ENCODE data around the gene USP24.

DNA sequence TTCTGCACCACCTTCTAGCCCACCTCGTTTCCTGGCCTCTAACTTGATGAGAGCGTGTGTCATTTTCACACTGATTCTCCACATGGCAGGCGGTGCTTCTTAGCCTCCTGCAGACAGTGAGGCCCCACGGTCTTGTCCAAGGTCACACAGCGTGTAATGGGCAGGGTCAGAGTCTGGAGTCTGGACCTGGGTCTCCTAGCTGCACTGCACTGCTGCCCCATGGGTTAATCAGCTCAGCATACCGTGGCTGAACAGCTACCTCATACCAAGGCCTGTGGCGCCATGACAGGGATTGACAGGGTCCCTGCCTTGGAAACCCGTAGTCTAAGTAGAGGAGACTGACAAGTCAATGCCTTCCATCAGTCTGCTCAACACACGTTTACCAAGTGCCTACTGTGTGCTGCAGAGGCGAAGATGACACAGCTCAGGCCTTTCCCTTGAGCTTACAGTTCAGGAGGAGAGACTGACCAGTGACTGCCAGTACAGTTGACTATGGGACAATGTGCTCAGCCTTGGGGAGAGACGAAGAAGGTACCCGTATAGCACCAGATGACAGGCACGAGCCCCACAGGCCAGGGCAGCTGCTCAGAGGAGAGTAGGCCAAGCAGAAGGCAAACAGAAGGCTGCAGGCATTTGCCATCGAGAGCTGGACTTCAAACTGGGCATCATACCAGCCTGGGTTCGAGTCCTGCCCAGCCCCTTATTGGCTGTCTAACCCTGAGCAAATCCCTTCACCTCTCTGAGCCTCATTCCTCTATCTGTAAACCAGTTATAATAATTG, 170.4 kb downstream of the USP24 start:
- TF ChIP-seq, protein P1, sequence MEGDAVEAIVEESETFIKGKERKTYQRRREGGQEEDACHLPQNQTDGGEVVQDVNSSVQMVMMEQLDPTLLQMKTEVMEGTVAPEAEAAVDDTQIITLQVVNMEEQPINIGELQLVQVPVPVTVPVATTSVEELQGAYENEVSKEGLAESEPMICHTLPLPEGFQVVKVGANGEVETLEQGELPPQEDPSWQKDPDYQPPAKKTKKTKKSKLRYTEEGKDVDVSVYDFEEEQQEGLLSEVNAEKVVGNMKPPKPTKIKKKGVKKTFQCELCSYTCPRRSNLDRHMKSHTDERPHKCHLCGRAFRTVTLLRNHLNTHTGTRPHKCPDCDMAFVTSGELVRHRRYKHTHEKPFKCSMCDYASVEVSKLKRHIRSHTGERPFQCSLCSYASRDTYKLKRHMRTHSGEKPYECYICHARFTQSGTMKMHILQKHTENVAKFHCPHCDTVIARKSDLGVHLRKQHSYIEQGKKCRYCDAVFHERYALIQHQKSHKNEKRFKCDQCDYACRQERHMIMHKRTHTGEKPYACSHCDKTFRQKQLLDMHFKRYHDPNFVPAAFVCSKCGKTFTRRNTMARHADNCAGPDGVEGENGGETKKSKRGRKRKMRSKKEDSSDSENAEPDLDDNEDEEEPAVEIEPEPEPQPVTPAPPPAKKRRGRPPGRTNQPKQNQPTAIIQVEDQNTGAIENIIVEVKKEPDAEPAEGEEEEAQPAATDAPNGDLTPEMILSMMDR (IDR thresholded peaks at IDR 0.05) = no peak
- TF ChIP-seq POLR2A (IDR thresholded peaks at IDR 0.05) = no peak

All from uterus (tissue), 2 donors.